GM10248 (cell line): ENCODE results near the gene NIPBL.
"Not testable (repeated sequence)": the region's sequence is repeated elsewhere in the genome, so short reads cannot be mapped to it uniquely, and the experiment has no call there.

Source experiments
- CTCF ChIA-PET: fragments of 300-600 bp; sonication (Branson Sonifier 250); formaldehyde crosslinking; extraction: SDS; loops from one replicate; lab custom pipeline; 2021; ENCODE audit warnings: antibody characterized with exemption; lab: Yijun Ruan, JAX
- POLR2A ChIA-PET: fragments of 350-650 bp; sonication (Branson Sonifier 250); formaldehyde crosslinking; extraction: SDS; loops from one replicate; lab custom pipeline; 2020; ENCODE audit warnings: antibody characterized with exemption; lab: Yijun Ruan, JAX
- DNase-seq: peaks from one replicate; pipeline ENCODE4 v3.0.0; 2012; ENCODE audit errors: extremely low spot score
- CTCF ChIP-seq: IDR thresholded peaks from 2 replicates; pipeline ENCODE4 v1.5.1; 2012; ENCODE audit warnings: mild to moderate bottlenecking, low read depth; ENCODE audit errors: extremely low read depth, missing control alignments, control extremely low read depth

NIPBL gene

GRCh38 chr5:37090123-37090726 is 213.7 kb downstream of the NIPBL start:
- TF ChIP-seq CTCF = no peak
- DNase-seq = no peak
- ChIA-PET POLR2A (no interaction called here), CTCF (interaction anchor here (1.3 to 1.5 kb wide), 3 partner anchors 10 to 85 kb away, joined by 3 to 8 read pairs (median 3); no protein-coding TSS in a partner anchor)

- POLR2A ChIA-PET = no interaction called here
- DNase-seq = no peak
- CTCF ChIA-PET = interaction anchor here (1.0 to 1.5 kb wide), 3 partner anchors 9 to 86 kb away, joined by 3 to 8 read pairs (median 4); no protein-coding TSS in a partner anchor
- TF ChIP-seq CTCF = no peak
Observed at GRCh38 chr5:37090781-37091180, 214.2 kb downstream of the NIPBL start.

- CTCF ChIA-PET = not testable (repeated sequence)
Observed at GRCh38 chr5:37093795-37094194, 217.2 kb downstream of the NIPBL start.

GRCh38 chr5:37099267-37099666 is 222.7 kb downstream of the NIPBL start:
- DNase-seq, POLR2A ChIA-PET: not testable (repeated sequence)
- CTCF ChIA-PET = interaction anchor here (1.6 to 2.0 kb wide), 2 partner anchors 8 to 10 kb away, joined by 4 to 8 read pairs; no protein-coding TSS in a partner anchor

More at GRCh38 chr5:37093795-37094194, 217.2 kb downstream of the NIPBL start:
- POLR2A ChIA-PET, DNase-seq: not testable (repeated sequence)

- DNase-seq = no peak
- TF ChIP-seq CTCF = no peak
- ChIA-PET CTCF (interaction anchor here (1.1 kb wide), 1 partner anchor 32 kb away, joined by 4 read pairs; no protein-coding TSS in a partner anchor), POLR2A (no interaction called here)
Observed at GRCh38 chr5:37103302-37103701, 226.7 kb downstream of the NIPBL start.

- DNase-seq = no peak
- ChIA-PET CTCF (interaction anchor here (0.8 to 1.4 kb wide), 2 partner anchors 10 to 11 kb away, joined by 3 to 4 read pairs; no protein-coding TSS in a partner anchor), POLR2A (no interaction called here)
- no peak for TF ChIP-seq CTCF
Observed at GRCh38 chr5:37109338-37109737, 232.8 kb downstream of the NIPBL start.

- ChIA-PET CTCF (interaction anchor here (1.4 kb wide), 1 partner anchor 11 kb away, joined by 4 read pairs; no protein-coding TSS in a partner anchor), POLR2A (no interaction called here)
- DNase-seq = no peak
- no peak for TF ChIP-seq CTCF
Observed at GRCh38 chr5:37110135-37110534, 233.6 kb downstream of the NIPBL start.
